Measurements from ENCODE around the gene MTARC2. TPM values are rescaled to one million over a fixed set of nuclear protein-coding genes. Genes with fewer than 3 reads are reported as not detected.

The MTARC2 gene
- total RNA-seq, result 31.0 TPM
- polyA plus RNA-seq, result 18.2 TPM

DNA sequence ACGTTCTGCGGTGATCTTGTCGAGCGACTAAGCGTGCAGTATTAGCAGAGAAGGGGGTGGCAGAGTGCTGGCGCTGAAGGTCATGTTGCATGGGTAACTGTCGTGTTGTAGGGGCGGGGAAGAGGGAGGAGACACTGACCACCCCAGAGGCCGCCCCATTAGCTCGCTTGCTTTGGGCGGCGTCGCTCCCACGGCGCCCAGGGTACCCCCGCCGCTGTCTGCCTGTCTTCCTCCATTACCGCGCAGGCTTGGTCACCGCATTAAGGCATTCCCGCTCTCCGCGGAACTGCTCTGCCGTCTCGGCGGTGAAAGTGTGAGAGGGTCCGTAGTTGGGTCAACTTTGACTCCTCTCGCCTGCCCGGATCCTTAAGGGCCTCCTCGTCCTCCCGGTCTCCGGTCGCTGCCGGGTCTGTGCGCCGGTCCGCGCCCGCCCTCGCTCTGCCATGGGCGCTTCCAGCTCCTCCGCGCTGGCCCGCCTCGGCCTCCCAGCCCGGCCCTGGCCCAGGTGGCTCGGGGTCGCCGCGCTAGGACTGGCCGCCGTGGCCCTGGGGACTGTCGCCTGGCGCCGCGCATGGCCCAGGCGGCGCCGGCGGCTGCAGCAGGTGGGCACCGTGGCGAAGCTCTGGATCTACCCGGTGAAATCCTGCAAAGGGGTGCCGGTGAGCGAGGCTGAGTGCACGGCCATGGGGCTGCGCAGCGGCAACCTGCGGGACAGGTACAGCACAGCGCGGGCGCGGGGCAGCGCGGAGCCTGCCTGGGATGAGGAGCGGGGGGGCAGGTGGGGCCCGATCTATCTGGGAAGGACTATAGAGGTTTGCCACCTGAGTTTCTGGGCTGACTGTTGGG, at the start of gene MTARC2:
MTARC2 (plus strand) TSS at position 234 of the 846 bp plus-strand sequence; CDS start at position 444, 210 bp downstream.
- WGBS, result under 1% methylated on average over 77 of the region's 77 CpGs
- Histone ChIP-seq H3K4me3 (ENCODE audit: low read depth, low read length) (peak within 1 kb of the TSS; percentile 76), H3K36me3 (ENCODE audit: insufficient read depth) (no peaks in the 10 kb centered on the region), H3K4me1 (ENCODE audit: insufficient read depth) (no peaks in the 10 kb centered on the region), H3K27ac (ENCODE audit: low read depth) (peak within 1 kb of the TSS; percentile 48)
- peak; percentile 49 for DNase-seq (ENCODE audit: extremely low spot score)

- WGBS, result 82% methylated on average over 5 of the region's 5 CpGs
- no peaks in the 10 kb centered on the region for H3K4me1 ChIP-seq (ENCODE audit: insufficient read depth)
- H3K36me3 ChIP-seq (ENCODE audit: insufficient read depth), result no peaks in the 10 kb centered on the region
- no peak overlapping the region for H3K4me3 ChIP-seq (ENCODE audit: low read depth, low read length)
- no peak overlapping the region for H3K27ac ChIP-seq (ENCODE audit: low read depth)
- no peak for DNase-seq (ENCODE audit: extremely low spot score)
Measured at GRCh38 chr1:220698607-220699016, 49.5 kb upstream of the MTARC2 start.

DNA sequence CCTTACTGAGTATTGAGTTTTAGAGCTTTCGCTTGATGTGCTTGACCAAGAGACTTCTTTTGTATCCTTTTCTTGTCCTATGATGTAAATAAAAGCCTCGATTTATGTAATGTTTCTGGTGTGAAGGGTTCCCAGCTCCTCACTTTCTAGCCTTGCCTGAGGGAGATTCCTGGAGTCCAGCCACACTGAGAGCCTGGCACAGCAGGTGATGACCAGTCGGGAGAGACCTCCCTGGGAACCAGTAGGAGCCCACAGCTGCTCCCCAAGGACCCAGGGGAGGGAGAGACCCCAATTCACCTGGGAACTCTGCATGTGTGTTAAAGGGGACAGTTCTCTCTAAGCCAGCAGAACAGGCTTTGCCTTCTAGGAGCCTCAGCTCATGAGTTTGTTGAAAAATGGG, 49.1 kb upstream of the MTARC2 start:
- DNase-seq (ENCODE audit: extremely low spot score), result no peak
- Histone ChIP-seq H3K4me1 (ENCODE audit: insufficient read depth) (no peaks in the 10 kb centered on the region), H3K27ac (ENCODE audit: low read depth) (no peak overlapping the region), H3K4me3 (ENCODE audit: low read depth, low read length) (no peak overlapping the region), H3K36me3 (ENCODE audit: insufficient read depth) (no peaks in the 10 kb centered on the region)
- 86% methylated on average over 3 of the region's 3 CpGs for whole genome bisulfite sequencing

DNA sequence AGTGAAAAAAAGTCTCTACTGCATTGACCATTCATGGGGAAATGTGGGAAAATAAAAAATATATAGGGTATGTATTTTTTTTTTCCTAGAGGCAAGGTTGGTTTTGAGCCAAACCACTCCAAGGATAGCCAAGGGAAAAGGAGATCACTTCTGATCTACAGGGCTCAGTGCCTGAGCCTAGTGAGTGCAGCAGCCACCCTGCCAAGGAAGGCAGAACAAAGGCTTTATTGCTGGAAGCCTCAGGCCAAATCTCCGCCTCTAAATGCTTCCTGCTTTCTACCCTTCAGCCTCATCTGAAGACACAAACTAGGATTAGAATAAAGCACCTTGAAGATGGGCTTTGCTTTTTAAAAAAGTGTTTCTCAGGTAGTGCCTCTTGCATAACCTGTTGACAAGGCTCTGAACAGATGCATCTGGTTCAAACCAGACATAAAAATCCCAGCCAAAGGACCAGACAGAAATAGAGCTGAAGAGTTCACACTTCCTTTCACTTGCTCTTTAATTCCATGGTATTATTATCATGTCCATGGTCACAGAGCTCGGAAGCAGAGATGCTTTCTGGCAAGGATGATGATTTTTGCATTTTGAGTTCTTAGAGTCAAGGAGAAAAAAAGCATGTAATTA, 47.5 kb upstream of the MTARC2 start:
- Histone ChIP-seq H3K27ac (ENCODE audit: low read depth) (no peak overlapping the region), H3K4me1 (ENCODE audit: insufficient read depth) (no peaks in the 10 kb centered on the region), H3K36me3 (ENCODE audit: insufficient read depth) (no peaks in the 10 kb centered on the region), H3K4me3 (ENCODE audit: low read depth, low read length) (no peak overlapping the region)
- DNase-seq (ENCODE audit: extremely low spot score), result no peak
- 17% methylated on average over 2 of the region's 2 CpGs for WGBS

- no peaks in the 10 kb centered on the region for H3K4me1 ChIP-seq (ENCODE audit: insufficient read depth)
- no peak overlapping the region for H3K4me3 ChIP-seq (ENCODE audit: low read depth, low read length)
- DNase-seq (ENCODE audit: extremely low spot score), result no peak
- H3K36me3 ChIP-seq (ENCODE audit: insufficient read depth), result no peaks in the 10 kb centered on the region
- 78% methylated on average over 6 of the region's 6 CpGs for WGBS
- H3K27ac ChIP-seq (ENCODE audit: low read depth), result no peak overlapping the region
Measured at GRCh38 chr1:220701974-220702373, 46.1 kb upstream of the MTARC2 start.

DNA sequence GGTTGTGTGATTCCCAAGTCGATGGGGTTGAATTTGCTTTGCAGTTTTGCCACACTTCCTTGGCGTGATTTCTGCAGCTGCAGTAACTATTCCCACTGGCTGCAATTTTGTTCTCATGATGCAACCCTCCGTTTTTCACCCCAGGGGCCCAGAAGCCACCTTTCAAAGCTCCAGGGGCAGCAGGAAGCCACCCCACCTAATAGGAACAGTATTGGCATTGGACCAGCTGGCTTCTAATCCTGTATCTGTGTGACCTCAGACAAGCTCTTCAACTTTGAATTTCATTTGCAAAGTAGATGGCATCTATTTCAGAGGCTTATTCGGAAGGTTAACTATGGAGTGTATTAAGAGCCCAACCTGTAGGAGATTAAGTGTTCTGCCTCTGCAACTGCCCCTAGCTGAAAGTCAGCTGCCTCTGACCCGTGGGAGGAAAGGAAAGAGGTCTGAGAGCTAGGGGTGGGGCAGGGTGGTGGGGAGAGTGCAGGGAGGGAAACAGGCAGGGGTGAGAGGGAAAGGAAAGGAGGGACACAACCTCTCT, 45.3 kb upstream of the MTARC2 start:
- no peak for DNase-seq (ENCODE audit: extremely low spot score)
- Histone ChIP-seq H3K4me1 (ENCODE audit: insufficient read depth) (no peaks in the 10 kb centered on the region), H3K4me3 (ENCODE audit: low read depth, low read length) (no peak overlapping the region), H3K27ac (ENCODE audit: low read depth) (no peak overlapping the region), H3K36me3 (ENCODE audit: insufficient read depth) (no peaks in the 10 kb centered on the region)
- 60% methylated on average over 5 of the region's 5 CpGs for WGBS

- H3K27ac ChIP-seq (ENCODE audit: low read depth), result no peak overlapping the region
- H3K36me3 ChIP-seq (ENCODE audit: insufficient read depth), result no peaks in the 10 kb centered on the region
- DNase-seq (ENCODE audit: extremely low spot score), result no peak
- H3K4me1 ChIP-seq (ENCODE audit: insufficient read depth), result no peaks in the 10 kb centered on the region
- no peak overlapping the region for H3K4me3 ChIP-seq (ENCODE audit: low read depth, low read length)
- 89% methylated on average over 4 of the region's 4 CpGs for WGBS
Measured at GRCh38 chr1:220703305-220703704, 44.8 kb upstream of the MTARC2 start.

DNA sequence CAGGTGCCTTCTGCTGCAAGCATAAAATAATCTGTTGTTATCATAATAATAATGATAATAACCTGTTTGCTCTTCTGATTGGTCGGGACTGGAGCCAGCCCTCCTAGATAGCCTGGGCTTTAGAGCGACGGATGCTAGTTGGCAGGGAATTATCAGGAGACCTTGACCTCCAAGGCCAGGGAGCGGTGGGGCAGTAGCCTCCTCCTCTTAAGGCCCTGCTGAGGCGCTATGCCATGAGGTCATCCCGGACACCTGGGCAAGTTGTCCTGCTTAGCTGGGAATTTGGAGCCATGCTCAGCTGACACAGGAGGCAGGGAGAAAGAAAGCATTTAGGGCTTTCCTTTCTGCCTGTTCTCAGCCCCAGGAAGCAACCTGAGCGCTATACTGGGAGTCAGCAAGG, 42.3 kb upstream of the MTARC2 start:
- WGBS, result 86% methylated on average over 7 of the region's 7 CpGs
- Histone ChIP-seq H3K27ac (ENCODE audit: low read depth) (no peak overlapping the region), H3K36me3 (ENCODE audit: insufficient read depth) (no peaks in the 10 kb centered on the region), H3K4me3 (ENCODE audit: low read depth, low read length) (no peak overlapping the region), H3K4me1 (ENCODE audit: insufficient read depth) (no peaks in the 10 kb centered on the region)
- DNase-seq (ENCODE audit: extremely low spot score), result no peak

- no peaks in the 10 kb centered on the region for H3K4me1 ChIP-seq (ENCODE audit: insufficient read depth)
- no peak overlapping the region for H3K27ac ChIP-seq (ENCODE audit: low read depth)
- 66% methylated on average over 9 of the region's 9 CpGs for WGBS
Measured at GRCh38 chr1:220706480-220706879, 41.6 kb upstream of the MTARC2 start.

DNA sequence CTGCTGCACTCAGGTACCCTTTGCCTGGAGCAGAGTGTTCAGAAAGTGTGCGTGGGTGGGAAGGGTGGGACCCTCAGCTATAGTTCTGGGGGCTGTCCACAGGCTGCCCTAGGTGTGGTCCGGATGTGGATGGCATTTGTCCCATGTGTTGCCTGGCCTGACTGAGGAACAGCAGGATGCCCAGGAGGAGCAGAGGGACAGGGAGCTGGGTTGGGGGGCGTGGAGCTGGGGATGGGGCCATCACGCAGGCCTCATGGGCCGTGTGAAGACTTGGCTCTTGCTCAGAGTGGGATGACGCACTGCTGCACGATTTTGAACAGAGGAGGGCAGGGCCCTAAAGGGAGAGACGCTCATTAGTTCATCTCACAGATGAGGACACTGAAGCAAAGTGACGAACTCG, 41.0 kb upstream of the MTARC2 start:
- Histone ChIP-seq H3K4me3 (ENCODE audit: low read depth, low read length) (no peak overlapping the region), H3K27ac (ENCODE audit: low read depth) (no peak overlapping the region), H3K36me3 (ENCODE audit: insufficient read depth) (no peaks in the 10 kb centered on the region), H3K4me1 (ENCODE audit: insufficient read depth) (no peaks in the 10 kb centered on the region)
- DNase-seq (ENCODE audit: extremely low spot score), result no peak
- 87% methylated on average over 10 of the region's 10 CpGs for WGBS

More at GRCh38 chr1:220706480-220706879, 41.6 kb upstream of the MTARC2 start:
- H3K36me3 ChIP-seq (ENCODE audit: insufficient read depth), result no peaks in the 10 kb centered on the region
- DNase-seq (ENCODE audit: extremely low spot score), result no peak
- no peak overlapping the region for H3K4me3 ChIP-seq (ENCODE audit: low read depth, low read length)

GRCh38 chr1:220708244-220708643, 39.9 kb upstream of the MTARC2 start:
- 92% methylated on average over 4 of the region's 4 CpGs for WGBS
- Histone ChIP-seq H3K4me1 (ENCODE audit: insufficient read depth) (no peaks in the 10 kb centered on the region), H3K4me3 (ENCODE audit: low read depth, low read length) (no peak overlapping the region), H3K36me3 (ENCODE audit: insufficient read depth) (no peaks in the 10 kb centered on the region), H3K27ac (ENCODE audit: low read depth) (no peak overlapping the region)
- no peak for DNase-seq (ENCODE audit: extremely low spot score)

GRCh38 chr1:220708936-220709801, 39.0 kb upstream of the MTARC2 start:
- H3K27ac ChIP-seq (ENCODE audit: low read depth), result no peak overlapping the region
- H3K4me1 ChIP-seq (ENCODE audit: insufficient read depth), result no peaks in the 10 kb centered on the region
- no peaks in the 10 kb centered on the region for H3K36me3 ChIP-seq (ENCODE audit: insufficient read depth)
- WGBS, result 59% methylated on average over 9 of the region's 9 CpGs
- DNase-seq (ENCODE audit: extremely low spot score), result no peak
- H3K4me3 ChIP-seq (ENCODE audit: low read depth, low read length), result no peak overlapping the region

- no peak for DNase-seq (ENCODE audit: extremely low spot score)
- Histone ChIP-seq H3K4me1 (ENCODE audit: insufficient read depth) (no peaks in the 10 kb centered on the region), H3K36me3 (ENCODE audit: insufficient read depth) (no peaks in the 10 kb centered on the region), H3K4me3 (ENCODE audit: low read depth, low read length) (no peak overlapping the region), H3K27ac (ENCODE audit: low read depth) (no peak overlapping the region)
- WGBS, result 85% methylated on average over 4 of the region's 4 CpGs
Measured at GRCh38 chr1:220710333-220710732, 37.8 kb upstream of the MTARC2 start.

Measured in urinary bladder (tissue), 4 donors.